ENCODE measurements around the gene ETV7.
"Not testable (repeated sequence)": the region's sequence is repeated elsewhere in the genome, so short reads cannot be mapped to it uniquely, and the experiment has no call there.

The ETV7 gene

DNA sequence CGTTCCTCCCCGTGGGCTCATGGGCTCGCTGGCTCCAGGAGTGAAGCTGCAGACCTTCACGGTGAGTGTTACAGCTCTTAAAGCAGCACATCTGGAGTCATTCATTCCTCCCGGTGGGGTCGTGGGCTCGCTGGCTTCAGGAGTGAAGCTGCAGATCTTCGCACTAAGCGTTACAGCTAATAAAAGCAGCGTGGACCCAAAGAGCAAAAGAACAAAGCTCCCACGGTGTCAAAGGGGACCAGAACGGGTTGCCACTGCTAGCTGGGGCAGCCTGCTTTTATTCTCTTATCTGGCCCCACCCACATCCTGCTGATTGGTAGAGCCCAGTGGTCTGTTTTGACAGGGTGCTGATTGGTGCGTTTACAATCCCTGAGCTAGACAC, 24.1 kb downstream of the ETV7 start:
- H3K27ac Mint-ChIP-seq; ATAC-seq; DNase-seq; H3K9me3 Mint-ChIP-seq; H3K36me3 Mint-ChIP-seq (ENCODE audit: low read depth); H3K4me3 Mint-ChIP-seq; H3K27me3 Mint-ChIP-seq: not testable (repeated sequence)
- H3K4me1 Mint-ChIP-seq: peaks cover 11% of the 10 kb centered on the region

- Mint-ChIP-seq H3K4me3 (no peak overlapping the region), H3K4me1 (peaks cover 17% of the 10 kb centered on the region), H3K36me3 (ENCODE audit: low read depth) (no peaks in the 10 kb centered on the region), H3K27me3 (no peaks in the 10 kb centered on the region), H3K27ac (no peak overlapping the region), H3K9me3 (no peaks in the 10 kb centered on the region)
- ATAC-seq: no peak
- no peak for DNase-seq
Measured at GRCh38 chr6:36362551-36363370, 24.7 kb downstream of the ETV7 start.

GRCh38 chr6:36361071-36361470, 26.4 kb downstream of the ETV7 start:
- Mint-ChIP-seq H3K9me3 (no peaks in the 10 kb centered on the region), H3K4me1 (peaks cover 23% of the 10 kb centered on the region), H3K36me3 (ENCODE audit: low read depth) (no peaks in the 10 kb centered on the region), H3K27ac (no peak overlapping the region), H3K27me3 (peaks cover 3% of the 10 kb centered on the region), H3K4me3 (no peak overlapping the region)
- ATAC-seq (no peak), DNase-seq (no peak)

DNA sequence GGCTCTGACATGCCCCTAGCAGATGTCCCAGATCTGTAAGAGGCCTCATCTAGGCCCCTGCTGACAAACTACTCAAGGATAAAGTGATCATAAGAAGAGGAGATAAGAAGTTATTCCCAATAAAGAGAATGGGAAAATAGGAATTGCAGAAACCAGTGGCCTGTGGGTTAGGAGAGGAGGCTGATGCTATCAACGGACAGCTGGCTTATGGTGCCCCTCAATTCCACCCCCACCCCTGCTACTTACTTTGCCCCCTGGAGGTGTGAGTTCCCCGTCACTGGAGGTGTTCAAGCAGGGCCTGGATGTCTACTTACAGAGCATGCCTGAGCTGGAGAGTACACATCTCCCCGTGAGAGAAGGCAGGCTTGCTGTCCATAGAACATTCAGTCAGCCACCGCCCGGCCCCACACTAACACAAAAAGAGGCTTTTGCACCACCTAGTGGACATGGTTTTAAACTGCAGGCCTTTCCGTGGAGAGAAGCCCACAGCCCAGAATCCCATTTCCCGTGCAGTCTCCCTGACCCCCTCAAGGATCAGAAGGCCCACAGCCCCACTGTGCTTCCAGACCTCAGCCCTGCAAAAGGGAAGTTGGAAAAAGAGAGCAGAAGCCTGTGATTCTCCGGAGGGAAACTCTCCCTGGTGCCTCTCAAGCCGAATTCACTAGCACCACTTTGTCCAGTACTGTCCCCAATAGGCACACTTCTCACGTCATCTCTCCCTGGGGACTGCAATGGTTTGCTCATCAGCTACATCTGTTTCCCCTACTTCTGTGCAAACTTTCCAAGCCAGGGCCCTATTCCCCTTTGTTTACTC, 27.0 kb downstream of the ETV7 start:
- H3K27me3 Mint-ChIP-seq: peaks cover 3% of the 10 kb centered on the region
- DNase-seq (peak; percentile 67), ATAC-seq (peak; percentile 83)
- H3K4me1 Mint-ChIP-seq: peaks cover 23% of the 10 kb centered on the region
- H3K27ac Mint-ChIP-seq: no peak overlapping the region
- H3K36me3 Mint-ChIP-seq (ENCODE audit: low read depth): no peaks in the 10 kb centered on the region
- no peak overlapping the region for H3K4me3 Mint-ChIP-seq
- H3K9me3 Mint-ChIP-seq: no peaks in the 10 kb centered on the region

DNA sequence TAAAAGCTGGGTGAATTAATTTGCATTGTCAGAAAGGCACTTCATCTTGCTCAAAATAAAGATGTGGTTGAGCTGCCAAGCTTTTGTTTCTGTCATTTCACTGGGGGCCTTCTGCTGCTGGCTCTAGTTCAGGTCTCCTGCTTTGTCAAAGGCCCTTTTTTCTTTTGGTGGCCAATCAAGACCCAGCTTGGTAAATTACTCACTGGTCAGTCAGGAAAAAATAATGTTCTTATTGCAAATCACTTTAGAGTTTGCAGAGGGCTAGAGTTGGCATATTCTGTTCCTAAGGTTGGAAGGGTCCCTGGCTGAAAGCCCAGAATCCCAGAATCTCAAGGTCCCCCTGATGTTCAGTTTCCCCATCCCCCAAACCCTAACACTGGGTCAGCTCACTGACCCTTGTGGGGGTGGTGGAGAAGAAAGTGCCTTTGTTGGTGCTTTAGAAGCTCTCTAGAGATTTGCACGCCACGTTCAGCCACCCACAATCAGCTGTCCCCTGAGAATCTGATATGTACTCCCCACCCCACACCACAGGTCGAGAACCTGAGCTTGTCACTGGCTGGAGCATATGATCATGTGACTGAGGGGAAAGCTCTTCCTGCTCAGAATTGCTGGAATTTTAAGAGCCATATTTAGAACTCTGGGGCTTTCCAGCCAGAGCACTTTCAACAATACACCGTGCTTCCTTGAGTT, 29.1 kb downstream of the ETV7 start:
- Mint-ChIP-seq H3K36me3 (ENCODE audit: low read depth) (no peaks in the 10 kb centered on the region), H3K27me3 (peaks cover 5% of the 10 kb centered on the region), H3K27ac (no peak overlapping the region), H3K9me3 (no peaks in the 10 kb centered on the region), H3K4me1 (peaks cover 23% of the 10 kb centered on the region), H3K4me3 (no peak overlapping the region)
- ATAC-seq: no peak
- no peak for DNase-seq

GRCh38 chr6:36357872-36358225, 29.6 kb downstream of the ETV7 start:
- no peaks in the 10 kb centered on the region for H3K9me3 Mint-ChIP-seq
- DNase-seq (no peak), ATAC-seq (peak; percentile 62)
- no peaks in the 10 kb centered on the region for H3K36me3 Mint-ChIP-seq (ENCODE audit: low read depth)
- H3K27me3 Mint-ChIP-seq: peaks cover 5% of the 10 kb centered on the region
- H3K4me3 Mint-ChIP-seq: no peak overlapping the region
- no peak overlapping the region for H3K27ac Mint-ChIP-seq
- H3K4me1 Mint-ChIP-seq: peaks cover 23% of the 10 kb centered on the region

- no peak overlapping the region for H3K27ac Mint-ChIP-seq
Measured at GRCh38 chr6:36355819-36356218, 31.6 kb downstream of the ETV7 start.

GRCh38 chr6:36353411-36353915, 34.0 kb downstream of the ETV7 start:
- no peaks in the 10 kb centered on the region for H3K36me3 Mint-ChIP-seq (ENCODE audit: low read depth)
- no peak overlapping the region for H3K27ac Mint-ChIP-seq
- H3K4me3 Mint-ChIP-seq: no peak overlapping the region
- DNase-seq: no peak
- peaks cover 9% of the 10 kb centered on the region for H3K27me3 Mint-ChIP-seq
- no peak for ATAC-seq
- peaks cover 12% of the 10 kb centered on the region for H3K4me1 Mint-ChIP-seq
- no peaks in the 10 kb centered on the region for H3K9me3 Mint-ChIP-seq

More at GRCh38 chr6:36355819-36356218, 31.6 kb downstream of the ETV7 start:
- no peaks in the 10 kb centered on the region for H3K9me3 Mint-ChIP-seq
- no peak for ATAC-seq
- H3K36me3 Mint-ChIP-seq (ENCODE audit: low read depth): no peaks in the 10 kb centered on the region
- H3K4me3 Mint-ChIP-seq: no peak overlapping the region
- no peak for DNase-seq
- peaks cover 21% of the 10 kb centered on the region for H3K4me1 Mint-ChIP-seq
- H3K27me3 Mint-ChIP-seq: peaks cover 5% of the 10 kb centered on the region

- H3K27me3 Mint-ChIP-seq: peaks cover 9% of the 10 kb centered on the region
- H3K4me3 Mint-ChIP-seq: no peak overlapping the region
- H3K27ac Mint-ChIP-seq: no peak overlapping the region
- ATAC-seq (no peak), DNase-seq (no peak)
- no peaks in the 10 kb centered on the region for H3K9me3 Mint-ChIP-seq
- peaks cover 4% of the 10 kb centered on the region for H3K4me1 Mint-ChIP-seq
- no peaks in the 10 kb centered on the region for H3K36me3 Mint-ChIP-seq (ENCODE audit: low read depth)
Measured at GRCh38 chr6:36352477-36353157, 34.9 kb downstream of the ETV7 start.

DNA sequence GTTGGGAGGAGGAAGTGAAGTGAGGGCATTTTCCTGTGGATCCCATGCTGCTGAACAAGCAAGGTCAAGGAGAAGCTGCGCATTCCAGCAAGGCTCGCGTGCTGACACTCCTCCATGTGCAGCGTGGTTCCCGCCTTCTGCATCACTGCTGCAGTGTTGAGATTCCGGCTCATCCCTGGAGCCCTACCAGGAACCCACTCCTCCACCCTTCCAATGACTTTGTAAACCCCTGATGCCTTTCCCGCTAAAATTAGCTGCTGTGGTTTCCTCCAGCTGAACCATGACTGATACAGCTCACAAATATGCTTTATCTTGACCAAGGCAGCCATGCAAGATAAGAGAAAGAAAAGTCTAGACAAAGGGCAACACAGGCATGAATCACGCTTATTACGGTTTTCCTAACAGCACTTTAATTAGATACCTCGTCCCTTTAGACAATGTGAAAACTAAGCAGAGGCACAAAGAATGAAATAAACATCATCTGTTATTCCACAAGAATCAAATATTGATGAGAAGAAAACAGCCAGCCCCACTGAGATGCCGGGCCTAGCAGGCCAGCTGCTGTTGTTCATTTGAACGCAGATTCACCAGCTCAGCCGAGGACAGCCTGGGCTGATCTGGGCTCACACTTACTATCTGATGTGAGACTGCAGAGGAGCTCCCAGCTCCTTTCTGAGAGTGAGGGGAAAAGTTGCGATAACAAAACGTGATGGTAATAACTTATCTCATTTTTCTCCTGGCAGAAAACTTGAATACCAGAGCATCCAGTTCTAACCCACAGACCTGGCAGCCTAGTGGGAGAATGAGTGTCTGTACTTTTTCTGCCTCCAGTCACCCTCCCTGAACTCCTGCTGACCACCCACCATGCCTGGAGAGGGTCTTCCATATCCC, 36.5 kb downstream of the ETV7 start:
- no peaks in the 10 kb centered on the region for H3K4me1 Mint-ChIP-seq
- ATAC-seq (no peak), DNase-seq (no peak)
- no peaks in the 10 kb centered on the region for H3K36me3 Mint-ChIP-seq (ENCODE audit: low read depth)
- H3K27me3 Mint-ChIP-seq: peaks cover 6% of the 10 kb centered on the region
- H3K9me3 Mint-ChIP-seq: no peaks in the 10 kb centered on the region
- no peak overlapping the region for H3K4me3 Mint-ChIP-seq
- H3K27ac Mint-ChIP-seq: no peak overlapping the region

DNA sequence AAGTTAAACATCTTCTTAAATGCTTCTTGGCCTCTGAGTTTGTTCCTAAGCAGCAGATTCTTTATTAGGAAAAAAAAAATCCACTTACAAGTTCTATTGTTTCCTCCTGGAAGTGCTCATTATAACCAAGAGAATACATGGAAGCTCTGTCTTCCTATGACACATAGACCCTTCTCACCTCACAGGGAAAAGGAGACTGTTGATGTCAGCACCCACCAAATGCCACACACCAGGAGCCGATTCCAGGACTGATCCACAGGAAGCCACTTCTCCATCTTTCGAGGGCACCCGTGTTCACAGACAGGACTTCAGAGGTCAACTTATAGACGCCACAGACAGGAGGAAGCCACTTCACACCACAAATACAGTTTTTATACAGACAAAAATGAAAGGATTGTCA, 37.4 kb downstream of the ETV7 start:
- no peak overlapping the region for H3K27ac Mint-ChIP-seq
- no peaks in the 10 kb centered on the region for H3K36me3 Mint-ChIP-seq (ENCODE audit: low read depth)
- H3K4me3 Mint-ChIP-seq: no peak overlapping the region
- peaks cover 5% of the 10 kb centered on the region for H3K27me3 Mint-ChIP-seq
- H3K4me1 Mint-ChIP-seq: no peaks in the 10 kb centered on the region
- H3K9me3 Mint-ChIP-seq: no peaks in the 10 kb centered on the region
- DNase-seq (no peak), ATAC-seq (no peak)

- Mint-ChIP-seq H3K9me3 (no peaks in the 10 kb centered on the region), H3K27ac (no peak overlapping the region), H3K36me3 (ENCODE audit: low read depth) (no peaks in the 10 kb centered on the region), H3K27me3 (peaks cover 3% of the 10 kb centered on the region), H3K4me3 (no peak overlapping the region), H3K4me1 (no peaks in the 10 kb centered on the region)
- DNase-seq (no peak), ATAC-seq (no peak)
Measured at GRCh38 chr6:36349240-36349639, 38.2 kb downstream of the ETV7 start.

DNA sequence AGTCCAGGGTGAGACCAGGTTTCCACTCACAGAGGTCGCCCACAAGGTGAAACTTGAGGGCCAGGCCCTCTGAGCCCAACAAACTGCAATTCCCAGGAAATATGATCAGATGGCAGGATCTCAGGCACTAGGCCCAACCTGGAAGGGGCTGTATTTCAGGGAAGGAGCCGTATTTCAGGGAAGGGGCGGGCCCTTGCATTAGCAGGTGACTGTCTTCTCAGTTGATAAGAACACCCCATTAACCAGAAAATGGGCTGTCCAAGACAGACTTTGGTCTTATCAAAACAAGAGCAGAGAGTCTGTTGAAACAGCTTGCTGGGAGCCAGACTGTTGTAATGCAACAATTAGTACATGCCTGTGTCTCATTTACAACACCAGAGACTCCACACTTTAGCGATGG, 39.8 kb downstream of the ETV7 start:
- no peaks in the 10 kb centered on the region for H3K4me1 Mint-ChIP-seq
- peaks cover 3% of the 10 kb centered on the region for H3K27me3 Mint-ChIP-seq
- no peak for DNase-seq
- H3K27ac Mint-ChIP-seq: no peak overlapping the region
- H3K9me3 Mint-ChIP-seq: no peaks in the 10 kb centered on the region
- ATAC-seq: no peak
- H3K4me3 Mint-ChIP-seq: no peak overlapping the region
- no peaks in the 10 kb centered on the region for H3K36me3 Mint-ChIP-seq (ENCODE audit: low read depth)

All from activated naive CD8-positive, alpha-beta T cell treated with anti-CD3 and anti-CD28 coated beads, Interleukin-2, amount 50 U/mL, for 24 hours (primary cell).